IPS-NIHi11 (cell line): Measurements from ENCODE around the gene B4GALNT3.

Experiments used
- DNase-seq: peaks from one replicate; pipeline ENCODE4 v3.0.0; 2012; ENCODE audit warnings: mixed read lengths, low spot score

Gene B4GALNT3

DNA sequence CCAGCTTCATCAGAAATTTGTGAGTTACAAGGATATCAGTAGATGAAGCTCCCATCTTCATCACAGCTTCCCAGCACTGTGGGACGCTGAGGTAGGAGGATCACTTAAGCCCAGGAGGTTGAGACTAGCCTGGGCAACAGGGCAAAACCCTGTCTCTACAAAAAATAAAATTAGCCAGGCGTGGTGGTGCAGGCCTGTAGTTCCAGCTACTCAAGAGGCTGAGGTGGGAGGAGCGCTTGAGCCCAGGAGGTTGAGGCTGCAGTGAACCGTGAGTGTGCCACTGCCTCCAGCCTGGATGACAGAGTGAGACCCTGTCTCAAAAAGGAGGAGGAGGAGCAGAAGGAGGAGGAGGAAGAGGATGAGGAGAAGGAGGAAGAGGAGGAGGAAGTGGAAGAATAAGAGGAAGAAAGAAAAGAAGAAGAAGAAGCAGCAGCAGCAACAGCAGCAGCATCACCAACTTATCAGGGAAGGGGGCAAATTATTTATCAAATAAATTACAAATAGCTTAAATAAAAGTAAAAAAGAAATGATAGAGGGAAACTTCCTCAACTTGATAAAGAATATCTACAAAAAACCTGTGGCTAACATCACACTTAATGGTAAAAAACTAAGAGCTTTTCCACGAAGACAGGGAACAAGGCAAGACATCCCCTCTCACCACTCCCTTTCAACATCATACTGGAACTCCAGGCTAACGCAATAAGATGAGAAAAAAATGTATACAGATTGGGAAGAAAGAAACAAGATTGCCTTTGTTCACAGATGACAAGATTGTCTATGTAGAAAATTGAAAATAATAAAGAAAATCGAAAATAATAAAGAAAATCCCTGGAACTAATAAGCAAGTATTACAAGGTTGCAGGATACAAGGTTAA, 133.9 kb downstream of the B4GALNT3 start:
- no peak for DNase-seq

DNA sequence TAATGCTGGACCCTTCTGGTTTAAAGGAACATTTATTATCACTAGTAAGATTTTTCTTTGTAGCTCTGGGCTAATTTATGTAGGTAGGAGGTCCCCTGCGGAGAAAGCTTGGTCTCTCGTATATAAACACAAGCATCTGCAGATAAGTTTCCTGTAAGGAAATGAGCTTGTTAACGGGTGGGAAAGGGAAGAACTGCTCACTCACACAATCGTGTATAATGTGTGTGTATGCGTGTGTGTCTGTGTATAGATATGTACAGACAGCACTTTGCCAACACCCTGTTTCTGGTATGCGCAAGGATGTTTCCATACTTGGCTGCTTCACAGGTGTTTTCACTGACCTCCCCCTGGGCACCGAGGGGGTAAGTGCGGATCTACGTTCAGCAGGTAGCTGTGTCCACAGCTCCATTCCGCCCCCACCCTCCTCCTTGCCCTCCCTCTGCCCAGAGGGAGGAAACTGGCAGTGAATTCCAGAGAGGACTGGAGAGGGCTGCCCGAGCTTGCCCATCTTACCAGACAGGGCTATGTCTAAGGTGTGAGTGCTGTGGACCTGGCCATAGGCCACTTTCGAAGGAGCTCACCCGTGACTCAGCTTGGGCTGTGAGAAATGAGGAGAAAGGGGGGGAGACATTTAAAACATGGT, 138.3 kb downstream of the B4GALNT3 start:
- no peak for DNase-seq

DNA sequence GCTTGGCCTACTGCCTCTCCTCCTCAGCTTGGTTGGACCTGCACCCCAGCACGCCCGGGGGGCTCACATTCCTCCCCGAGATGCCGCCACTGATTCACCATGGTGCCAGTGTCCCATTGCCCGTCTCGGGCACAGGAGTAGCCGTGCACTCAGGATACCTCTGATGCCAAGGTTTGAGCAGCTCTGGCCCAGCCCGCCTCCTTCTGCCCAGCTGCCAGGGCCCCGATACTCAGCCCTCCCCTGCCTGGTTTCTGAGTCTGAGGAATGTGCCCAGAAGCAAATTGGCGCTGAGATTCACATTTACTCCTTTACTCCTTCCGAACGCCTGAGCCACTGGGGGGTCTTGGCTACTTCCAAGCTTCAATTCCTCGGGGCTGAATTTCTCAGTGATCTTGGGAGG, 140.0 kb downstream of the B4GALNT3 start:
- no peak for DNase-seq

DNA sequence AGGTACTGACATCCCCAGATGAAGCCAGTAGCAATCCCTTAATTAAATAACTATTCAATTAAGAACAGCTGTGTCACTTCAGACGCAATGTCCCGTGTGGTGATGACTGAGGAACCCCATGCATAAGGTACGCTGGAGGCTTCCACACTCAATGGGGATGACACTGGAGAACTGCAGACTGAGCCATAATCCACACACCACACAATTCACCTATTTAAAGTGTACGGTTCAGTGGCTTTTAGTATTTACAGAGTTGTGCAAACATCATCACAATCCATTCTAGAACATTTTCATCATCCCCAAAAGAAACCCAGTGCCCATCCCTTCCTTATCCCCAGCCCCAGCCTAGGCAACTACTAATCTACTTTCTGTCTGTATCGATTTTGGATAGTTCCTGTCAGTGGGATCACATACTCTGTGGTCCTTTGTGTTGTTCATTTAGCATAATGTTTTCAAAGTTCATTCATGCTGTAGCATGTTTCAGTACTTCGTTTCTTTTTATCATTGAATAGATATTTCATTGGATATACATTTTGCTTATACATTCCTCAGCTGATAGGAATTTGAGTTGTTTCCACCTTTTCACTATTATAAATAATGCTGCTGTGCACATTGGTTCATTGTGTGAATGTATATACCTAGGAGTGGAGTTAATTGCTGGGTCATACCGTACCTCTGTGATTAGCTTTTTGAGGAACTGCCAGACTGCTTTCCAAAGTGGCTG, 142.4 kb downstream of the B4GALNT3 start:
- DNase-seq: no peak

DNA sequence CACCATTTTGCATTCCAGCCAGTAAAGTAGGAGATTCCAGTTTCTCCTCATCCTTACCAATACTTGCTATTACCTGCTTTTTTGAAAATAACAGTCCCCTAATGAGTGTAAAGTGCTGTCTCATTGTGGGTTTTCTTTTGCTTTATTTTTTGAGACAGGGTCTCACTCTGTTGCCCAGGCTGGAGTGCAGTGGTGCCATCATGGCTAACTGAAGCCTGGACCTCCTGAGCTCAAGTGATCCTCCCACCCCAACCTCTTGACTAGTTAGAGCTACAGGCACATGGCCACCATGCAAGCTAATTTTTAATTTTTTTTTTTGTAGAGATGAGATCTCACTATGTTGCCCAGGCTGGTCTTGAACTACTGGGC, 142.9 kb downstream of the B4GALNT3 start:
- DNase-seq: no peak

GRCh38 chr12:604956-605355, 145.2 kb downstream of the B4GALNT3 start:
- DNase-seq: no peak

DNA sequence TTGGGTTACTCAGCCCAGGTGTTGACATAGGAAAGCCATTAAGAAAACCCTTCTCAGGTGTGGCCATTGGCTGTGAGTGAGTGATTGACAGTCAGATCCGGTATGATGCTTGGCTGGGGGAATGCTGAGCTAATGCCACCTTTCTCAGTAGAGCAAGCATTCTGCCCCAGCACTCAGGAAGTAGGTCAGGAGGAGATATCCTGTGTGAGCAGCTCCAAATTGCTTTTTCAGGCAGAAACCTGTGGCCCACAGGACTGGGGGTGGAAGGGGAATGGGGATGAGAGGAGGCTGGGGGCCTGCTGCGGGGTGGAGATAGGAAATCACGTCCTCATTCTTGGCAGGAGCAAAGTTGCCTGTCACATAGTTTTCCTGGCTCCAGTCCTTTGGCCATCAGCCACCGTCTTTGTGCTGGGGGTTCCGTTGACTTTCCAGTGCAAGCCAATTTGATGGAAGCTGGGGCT, 147.8 kb downstream of the B4GALNT3 start:
- peak; percentile 50 for DNase-seq

DNA sequence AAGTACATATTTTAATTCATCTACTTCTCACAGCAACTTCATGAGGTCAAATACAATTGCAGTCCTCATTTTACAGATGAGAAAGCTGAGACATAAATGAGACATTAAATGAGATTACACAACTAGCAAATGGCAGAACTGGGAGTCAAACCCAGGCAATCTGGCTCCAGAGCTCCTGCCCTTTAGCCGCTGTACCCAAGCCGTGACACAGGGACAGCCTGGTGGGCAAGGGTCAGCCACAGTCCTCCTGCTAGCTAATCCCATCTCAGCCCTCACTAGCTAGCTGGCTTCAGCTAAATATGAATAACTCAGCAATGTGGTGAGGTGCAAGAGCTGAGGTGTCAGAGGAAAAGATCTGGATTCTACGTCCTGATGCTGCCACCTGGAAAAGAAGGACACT, 148.7 kb downstream of the B4GALNT3 start:
- DNase-seq: no peak

GRCh38 chr12:608921-609320, 149.2 kb downstream of the B4GALNT3 start:
- no peak for DNase-seq

GRCh38 chr12:611721-612120, 152.0 kb downstream of the B4GALNT3 start:
- no peak for DNase-seq

GRCh38 chr12:612293-612692, 152.6 kb downstream of the B4GALNT3 start:
- DNase-seq: no peak

- DNase-seq: no peak
Observed at GRCh38 chr12:612886-613285, 153.1 kb downstream of the B4GALNT3 start.
